AG09309 (cell line): ENCODE data around the gene IDS.

ENCODE experiments used
- DNase-seq: peaks from one replicate; pipeline ENCODE4 v3.0.0-alpha.2; 2010; ENCODE audit warnings: low read depth
- H3K4me3 ChIP-seq: 2 replicates; pipeline ENCODE4 v1.5.1; 2011; ENCODE audit warnings: mild to moderate bottlenecking, low read depth, low read length, moderate library complexity; ENCODE audit not compliant: control insufficient read depth
- TF ChIP-seq, protein P1 (sequence below): IDR thresholded peaks from 2 replicates; pipeline ENCODE4 v1.5.1; 2011; ENCODE audit warnings: mild to moderate bottlenecking, low read depth, low read length, inconsistent platforms; ENCODE audit not compliant: insufficient read depth, control insufficient read depth; ENCODE audit errors: missing control alignments

The IDS gene

DNA sequence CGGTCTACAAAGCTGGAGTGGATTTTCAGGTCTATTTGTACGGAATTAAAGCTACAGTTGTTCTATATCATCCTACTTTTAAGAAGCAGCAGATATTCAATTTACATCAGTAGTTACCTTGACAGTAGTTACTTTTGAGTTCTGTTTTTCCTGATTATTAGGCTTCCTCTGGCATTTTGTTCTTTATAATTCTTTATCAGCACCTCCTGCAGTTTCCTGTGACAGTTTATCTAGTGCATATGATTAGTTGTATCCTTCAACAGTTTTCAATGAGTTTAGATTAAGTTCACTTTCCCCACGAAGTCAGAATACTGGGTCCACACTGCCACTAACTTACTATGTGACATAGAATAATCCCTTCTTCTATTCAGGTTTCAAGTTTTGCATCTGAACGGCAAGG is 71.7 kb downstream of the IDS start:
- no peak overlapping the region for H3K4me3 ChIP-seq
- no peak for DNase-seq
- TF ChIP-seq, protein P1, sequence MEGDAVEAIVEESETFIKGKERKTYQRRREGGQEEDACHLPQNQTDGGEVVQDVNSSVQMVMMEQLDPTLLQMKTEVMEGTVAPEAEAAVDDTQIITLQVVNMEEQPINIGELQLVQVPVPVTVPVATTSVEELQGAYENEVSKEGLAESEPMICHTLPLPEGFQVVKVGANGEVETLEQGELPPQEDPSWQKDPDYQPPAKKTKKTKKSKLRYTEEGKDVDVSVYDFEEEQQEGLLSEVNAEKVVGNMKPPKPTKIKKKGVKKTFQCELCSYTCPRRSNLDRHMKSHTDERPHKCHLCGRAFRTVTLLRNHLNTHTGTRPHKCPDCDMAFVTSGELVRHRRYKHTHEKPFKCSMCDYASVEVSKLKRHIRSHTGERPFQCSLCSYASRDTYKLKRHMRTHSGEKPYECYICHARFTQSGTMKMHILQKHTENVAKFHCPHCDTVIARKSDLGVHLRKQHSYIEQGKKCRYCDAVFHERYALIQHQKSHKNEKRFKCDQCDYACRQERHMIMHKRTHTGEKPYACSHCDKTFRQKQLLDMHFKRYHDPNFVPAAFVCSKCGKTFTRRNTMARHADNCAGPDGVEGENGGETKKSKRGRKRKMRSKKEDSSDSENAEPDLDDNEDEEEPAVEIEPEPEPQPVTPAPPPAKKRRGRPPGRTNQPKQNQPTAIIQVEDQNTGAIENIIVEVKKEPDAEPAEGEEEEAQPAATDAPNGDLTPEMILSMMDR: no peak

DNA sequence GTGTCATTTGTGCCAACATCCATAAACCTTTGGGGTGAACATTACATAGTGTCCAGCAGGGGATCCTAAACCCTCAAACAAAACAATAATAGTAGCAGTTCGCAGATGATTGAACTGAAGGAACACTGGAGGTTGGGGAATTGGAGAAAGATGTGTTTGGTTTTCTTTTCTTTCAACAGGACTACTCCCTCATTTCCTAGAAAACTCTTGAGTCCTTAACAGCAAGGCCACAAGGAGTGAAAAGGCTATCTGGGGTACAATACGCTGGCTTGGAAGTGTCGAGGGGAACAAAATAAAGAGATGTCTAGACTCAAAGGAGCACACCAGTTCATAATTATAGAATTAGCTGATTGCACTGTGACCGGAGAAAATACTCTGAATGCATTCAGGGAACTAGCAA is 72.1 kb downstream of the IDS start:
- TF ChIP-seq, protein P1: no peak
- no peak overlapping the region for H3K4me3 ChIP-seq
- no peak for DNase-seq
